ENCODE data around the gene DPH5. TPM values are rescaled to one million over a fixed set of nuclear protein-coding genes. Genes with fewer than 3 reads are reported as not detected.

Gene DPH5
- total RNA-seq, 4 donors from 2014 or later = 12.8 to 23.0 (median 15.5) TPM

DNA sequence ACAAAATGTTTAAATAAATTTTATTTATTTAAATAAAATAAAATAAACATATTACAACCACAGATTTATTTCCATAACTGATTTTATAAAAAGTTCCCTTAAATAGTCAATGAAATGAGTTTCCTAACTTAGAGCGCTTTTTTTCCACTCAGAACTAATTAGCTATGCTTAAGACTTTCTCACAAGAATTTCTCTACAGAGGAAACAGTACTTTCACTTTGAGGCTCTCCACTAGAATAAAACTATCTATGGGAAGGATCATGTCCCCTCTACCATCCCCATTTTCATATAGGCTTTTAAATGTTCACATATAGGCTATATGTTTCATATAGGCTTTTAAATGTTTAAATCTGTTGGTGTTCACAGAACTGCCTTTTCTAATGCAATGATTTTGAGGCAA lies 40.0 kb upstream of the DPH5 start:
- intact Hi-C loops (cut with DNase I; ENCODE audit: low total_unique reads) = no loop called here
- no peak overlapping the region for H3K4me3 ChIP-seq (ENCODE audit: low read depth, poor library complexity, severe bottlenecking)
- TF ChIP-seq, protein P1, sequence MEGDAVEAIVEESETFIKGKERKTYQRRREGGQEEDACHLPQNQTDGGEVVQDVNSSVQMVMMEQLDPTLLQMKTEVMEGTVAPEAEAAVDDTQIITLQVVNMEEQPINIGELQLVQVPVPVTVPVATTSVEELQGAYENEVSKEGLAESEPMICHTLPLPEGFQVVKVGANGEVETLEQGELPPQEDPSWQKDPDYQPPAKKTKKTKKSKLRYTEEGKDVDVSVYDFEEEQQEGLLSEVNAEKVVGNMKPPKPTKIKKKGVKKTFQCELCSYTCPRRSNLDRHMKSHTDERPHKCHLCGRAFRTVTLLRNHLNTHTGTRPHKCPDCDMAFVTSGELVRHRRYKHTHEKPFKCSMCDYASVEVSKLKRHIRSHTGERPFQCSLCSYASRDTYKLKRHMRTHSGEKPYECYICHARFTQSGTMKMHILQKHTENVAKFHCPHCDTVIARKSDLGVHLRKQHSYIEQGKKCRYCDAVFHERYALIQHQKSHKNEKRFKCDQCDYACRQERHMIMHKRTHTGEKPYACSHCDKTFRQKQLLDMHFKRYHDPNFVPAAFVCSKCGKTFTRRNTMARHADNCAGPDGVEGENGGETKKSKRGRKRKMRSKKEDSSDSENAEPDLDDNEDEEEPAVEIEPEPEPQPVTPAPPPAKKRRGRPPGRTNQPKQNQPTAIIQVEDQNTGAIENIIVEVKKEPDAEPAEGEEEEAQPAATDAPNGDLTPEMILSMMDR (IDR thresholded peaks at IDR 0.05) = no peak
- WGBS, 2 donors = 90% methylated on average over 1 of the region's 1 CpG
- no peak for DNase-seq (ENCODE audit: low spot score in 2 of 2)

DNA sequence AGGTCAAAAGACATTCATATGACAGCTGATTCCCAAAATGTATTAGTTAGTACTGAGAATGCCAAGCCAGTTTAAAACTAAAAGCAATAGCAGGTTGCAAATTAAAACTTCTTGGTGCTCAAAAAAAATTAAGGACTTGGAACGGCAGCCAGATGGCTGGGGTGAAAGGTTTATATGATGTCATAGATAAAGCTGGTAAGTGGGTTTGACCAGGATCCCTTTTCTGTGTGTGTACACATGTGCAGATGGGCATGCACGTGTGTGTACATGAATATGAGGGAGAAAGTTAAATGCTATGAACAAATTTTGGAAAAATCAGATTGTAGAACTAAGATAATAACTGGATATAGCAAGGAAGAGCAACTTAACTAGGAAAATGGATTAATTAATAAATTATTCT lies 39.1 kb upstream of the DPH5 start:
- 74 to 80% methylated on average over 2 of the region's 2 CpGs for WGBS, 2 donors
- H3K4me3 ChIP-seq (ENCODE audit: low read depth, poor library complexity, severe bottlenecking) = no peak overlapping the region
- intact Hi-C loops (cut with DNase I; ENCODE audit: low total_unique reads) = no loop called here
- DNase-seq (ENCODE audit: low spot score in 2 of 2) = no peak
- TF ChIP-seq, protein P1 (IDR thresholded peaks at IDR 0.05) = no peak
- TF ChIP-seq POLR2A (IDR thresholded peaks at IDR 0.05) = no peak

DNA sequence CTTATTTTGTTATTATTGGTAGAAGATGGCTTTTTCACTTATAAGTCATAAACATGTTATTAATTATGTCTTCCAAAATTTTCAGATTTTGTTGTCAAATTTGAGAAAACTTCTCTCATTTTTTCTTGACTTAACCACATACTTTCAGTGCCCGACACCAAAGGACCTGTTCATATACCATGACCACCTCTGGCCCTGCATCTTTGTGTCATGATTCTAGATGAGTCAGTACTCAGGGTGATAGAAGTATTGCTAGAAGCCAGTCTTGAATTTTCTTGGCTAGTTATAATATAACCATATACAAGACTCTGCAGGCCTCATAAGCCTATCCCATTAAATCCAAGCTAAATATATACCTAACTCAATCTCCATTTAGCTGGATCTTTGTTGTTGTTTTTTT lies 35.4 kb upstream of the DPH5 start:
- TF ChIP-seq POLR2A (IDR thresholded peaks at IDR 0.05) = no peak
- 97% methylated on average over 1 of the region's 1 CpG for WGBS, 2 donors
- intact Hi-C loops (cut with DNase I; ENCODE audit: low total_unique reads) = no loop called here
- DNase-seq (ENCODE audit: low spot score in 2 of 2) = no peak
- no peak overlapping the region for H3K4me3 ChIP-seq (ENCODE audit: low read depth, poor library complexity, severe bottlenecking)

DNA sequence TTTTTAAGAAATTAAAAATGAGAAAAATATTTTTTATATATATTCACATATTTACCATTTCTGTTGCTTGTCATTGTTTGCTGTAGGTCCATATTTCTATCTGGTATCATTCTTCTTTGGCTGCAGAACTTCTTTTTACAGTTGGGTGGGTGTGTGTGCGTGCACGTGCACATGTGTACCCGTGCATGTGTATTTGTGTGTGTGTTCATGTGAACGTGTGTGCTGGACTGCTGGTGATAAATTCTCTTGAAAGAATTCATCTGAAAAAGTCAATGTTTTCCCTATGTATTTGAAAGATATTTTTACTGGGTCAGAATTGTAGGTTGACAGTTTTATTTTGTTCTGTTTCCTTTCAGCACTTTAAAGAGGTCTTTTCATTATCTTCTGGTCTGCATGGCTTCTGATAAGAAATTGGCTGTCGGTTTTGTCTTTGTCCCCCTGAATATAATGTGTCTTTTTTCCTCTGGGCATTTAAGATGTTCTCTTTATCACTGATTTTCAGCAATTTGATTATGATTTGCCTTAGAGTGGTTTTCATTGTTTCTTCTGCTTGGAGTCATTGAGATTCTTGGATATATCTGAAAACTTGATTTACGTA lies 34.5 kb upstream of the DPH5 start:
- no peak for TF ChIP-seq POLR2A (IDR thresholded peaks at IDR 0.05)
- TF ChIP-seq, protein P1 (IDR thresholded peaks at IDR 0.05) = no peak
- H3K4me3 ChIP-seq (ENCODE audit: low read depth, poor library complexity, severe bottlenecking) = no peak overlapping the region
- 87 to 91% methylated on average over 6 of the region's 6 CpGs for WGBS, 2 donors
- intact Hi-C loops (cut with DNase I; ENCODE audit: low total_unique reads) = no loop called here
- DNase-seq (ENCODE audit: low spot score in 2 of 2) = no peak

DNA sequence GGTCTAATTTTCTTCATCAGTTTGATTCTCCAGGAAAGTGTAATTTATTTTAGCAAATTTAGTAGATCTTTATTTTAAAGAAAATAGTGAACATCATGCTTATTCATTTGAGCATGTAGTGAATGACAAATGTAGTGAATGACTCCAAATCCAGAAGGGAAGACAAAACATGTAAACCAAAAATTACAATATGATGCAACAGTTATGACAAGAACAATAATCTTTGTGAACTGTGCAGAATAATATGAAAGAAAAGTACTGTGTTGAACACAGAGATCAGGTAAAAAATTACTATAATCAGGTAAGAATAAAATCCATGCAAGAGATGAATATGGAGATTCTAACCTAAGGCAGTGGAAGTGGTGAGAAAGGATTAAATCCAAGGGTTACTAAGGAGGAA lies 30.0 kb upstream of the DPH5 start:
- TF ChIP-seq, protein P1 (IDR thresholded peaks at IDR 0.05) = no peak
- no peak for TF ChIP-seq POLR2A (IDR thresholded peaks at IDR 0.05)
- intact Hi-C loops (cut with DNase I; ENCODE audit: low total_unique reads) = no loop called here
- no peak overlapping the region for H3K4me3 ChIP-seq (ENCODE audit: low read depth, poor library complexity, severe bottlenecking)
- no peak for DNase-seq (ENCODE audit: low spot score in 2 of 2)

GRCh38 chr1:101051688-101052638 lies 26.4 kb upstream of the DPH5 start:
- no peak overlapping the region for H3K4me3 ChIP-seq (ENCODE audit: low read depth, poor library complexity, severe bottlenecking)
- TF ChIP-seq, protein P1 (IDR thresholded peaks at IDR 0.05) = no peak
- TF ChIP-seq POLR2A (IDR thresholded peaks at IDR 0.05) = no peak
- 56 to 67% methylated on average over 3 of the region's 3 CpGs for WGBS, 2 donors
- no peak for DNase-seq (ENCODE audit: low spot score in 2 of 2)
- intact Hi-C loops (cut with DNase I; ENCODE audit: low total_unique reads) = no loop called here

All from lower leg skin (tissue), 4 donors.